NCI-H524 (cell line): Measurements from ENCODE around the gene FMN1.

ENCODE experiments used
- DNase-seq, 2 experiments: peaks; one replicate each; lab custom pipeline; 2025; lab: John Stamatoyannopoulos, UW

Gene FMN1

DNA sequence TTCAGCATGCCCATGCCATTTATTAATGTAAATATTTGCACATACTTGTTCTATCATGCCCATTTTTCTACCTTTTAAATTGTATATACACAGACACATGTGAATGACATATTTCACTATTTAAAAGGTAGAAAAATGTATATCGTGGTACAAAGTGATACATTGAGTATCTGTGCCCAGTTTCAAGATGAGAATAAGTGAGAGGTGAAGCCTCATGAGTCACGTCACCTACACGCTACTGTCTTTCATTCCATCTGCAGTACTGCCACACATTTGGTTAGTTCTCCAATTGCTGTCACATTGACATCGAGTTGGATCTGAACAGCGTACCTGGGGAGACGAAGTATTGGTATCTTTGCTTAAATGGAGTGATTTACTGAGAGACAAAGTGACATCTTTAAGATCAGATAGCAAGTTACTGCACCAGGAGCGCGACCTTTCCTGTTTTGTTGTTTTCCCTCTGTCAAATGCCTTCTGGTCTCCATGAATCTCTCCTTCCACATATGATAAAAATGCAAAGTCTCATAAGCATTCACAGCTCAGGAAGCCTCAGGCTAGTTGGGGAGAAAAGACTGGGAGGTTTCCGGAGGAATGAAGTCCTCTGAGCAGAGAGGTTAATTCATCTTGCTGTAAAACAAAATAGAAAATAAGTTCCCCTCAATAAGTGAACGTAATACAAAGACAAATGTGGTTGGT is 464.7 kb downstream of the FMN1 start:
- DNase-seq: no peak

- no peak for DNase-seq
These were observed 471.2 kb downstream of the FMN1 start for GRCh38 chr15:32723171-32723948.

- no peak for DNase-seq
These were observed 472.4 kb downstream of the FMN1 start for GRCh38 chr15:32722136-32722535.

GRCh38 chr15:32721596-32721995 is 472.9 kb downstream of the FMN1 start:
- no peak for DNase-seq

DNA sequence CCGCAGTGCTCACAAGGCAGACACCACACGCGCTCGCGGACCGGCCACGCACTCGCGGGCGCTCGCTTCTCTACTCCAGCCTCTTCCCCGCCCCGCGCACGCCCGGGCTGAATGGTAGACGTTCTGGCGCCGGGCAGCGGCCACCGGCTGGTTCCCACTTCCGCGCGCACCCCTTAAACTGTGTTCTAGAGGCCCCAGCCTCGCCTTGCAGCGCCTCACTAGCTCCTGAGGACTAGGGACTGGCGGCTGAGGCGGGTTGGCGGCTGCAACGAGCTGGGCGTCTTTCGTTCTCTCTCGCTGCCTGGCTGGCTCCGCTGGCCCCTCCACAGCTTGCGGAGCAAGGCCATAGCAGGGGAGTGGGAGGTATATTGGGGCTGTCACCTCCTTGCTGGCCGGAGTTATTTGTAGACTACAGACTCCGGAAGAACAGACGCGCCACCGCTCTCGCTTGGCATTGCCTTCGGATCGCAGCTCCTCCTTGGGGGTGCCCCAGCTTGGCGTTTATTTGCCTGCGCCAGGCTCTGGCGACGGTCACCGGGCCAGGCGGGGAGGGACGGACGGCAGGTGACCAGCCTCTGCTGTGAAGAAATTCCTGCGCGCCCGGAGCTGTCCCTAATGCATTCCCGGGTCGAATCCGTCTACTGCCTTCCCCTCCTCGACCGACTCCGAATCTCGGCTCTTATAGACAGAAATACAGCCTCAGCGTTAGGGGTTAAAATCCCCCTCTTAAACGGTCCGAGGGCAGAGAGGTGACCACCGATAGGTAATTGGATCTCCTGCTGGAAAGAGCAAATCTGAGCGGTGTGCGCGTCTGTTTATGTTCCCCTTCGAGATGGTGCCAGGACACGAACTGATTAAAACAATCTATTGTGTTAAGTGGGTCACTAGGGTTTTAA is 475.4 kb downstream of the FMN1 start:
- DNase-seq: peak in 1 of 2 experiments; percentile 17

DNA sequence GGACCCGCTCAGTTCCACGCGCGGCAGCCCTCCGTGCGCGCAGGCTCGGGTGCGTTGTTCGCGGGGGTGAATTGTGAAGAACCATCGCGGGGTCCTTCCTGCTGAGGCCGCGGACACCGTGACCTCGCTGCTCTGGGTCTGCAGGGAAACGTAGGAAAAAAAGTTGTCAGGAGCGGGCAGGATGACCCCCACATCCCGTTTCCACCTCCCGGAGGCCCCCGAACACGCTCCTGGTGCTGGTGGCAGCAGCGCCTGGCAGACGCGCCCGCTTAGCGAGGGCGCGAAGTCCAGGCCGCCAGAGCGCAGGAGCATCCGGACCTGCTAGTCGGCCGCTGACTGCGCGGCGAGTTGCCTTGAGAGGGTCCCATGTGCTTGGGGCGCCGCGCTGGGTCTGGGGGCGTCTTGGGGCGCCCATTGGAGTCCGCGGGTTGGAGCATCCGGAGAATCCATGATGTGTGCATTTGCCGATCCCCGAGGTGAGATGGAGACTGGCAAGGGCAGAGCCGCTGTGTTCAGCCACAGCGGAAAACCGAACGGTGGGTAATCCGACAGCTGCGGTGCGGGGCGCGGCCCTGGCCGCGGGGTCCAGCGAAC is 476.2 kb downstream of the FMN1 start:
- DNase-seq: peak in 1 of 2 experiments; percentile 46

DNA sequence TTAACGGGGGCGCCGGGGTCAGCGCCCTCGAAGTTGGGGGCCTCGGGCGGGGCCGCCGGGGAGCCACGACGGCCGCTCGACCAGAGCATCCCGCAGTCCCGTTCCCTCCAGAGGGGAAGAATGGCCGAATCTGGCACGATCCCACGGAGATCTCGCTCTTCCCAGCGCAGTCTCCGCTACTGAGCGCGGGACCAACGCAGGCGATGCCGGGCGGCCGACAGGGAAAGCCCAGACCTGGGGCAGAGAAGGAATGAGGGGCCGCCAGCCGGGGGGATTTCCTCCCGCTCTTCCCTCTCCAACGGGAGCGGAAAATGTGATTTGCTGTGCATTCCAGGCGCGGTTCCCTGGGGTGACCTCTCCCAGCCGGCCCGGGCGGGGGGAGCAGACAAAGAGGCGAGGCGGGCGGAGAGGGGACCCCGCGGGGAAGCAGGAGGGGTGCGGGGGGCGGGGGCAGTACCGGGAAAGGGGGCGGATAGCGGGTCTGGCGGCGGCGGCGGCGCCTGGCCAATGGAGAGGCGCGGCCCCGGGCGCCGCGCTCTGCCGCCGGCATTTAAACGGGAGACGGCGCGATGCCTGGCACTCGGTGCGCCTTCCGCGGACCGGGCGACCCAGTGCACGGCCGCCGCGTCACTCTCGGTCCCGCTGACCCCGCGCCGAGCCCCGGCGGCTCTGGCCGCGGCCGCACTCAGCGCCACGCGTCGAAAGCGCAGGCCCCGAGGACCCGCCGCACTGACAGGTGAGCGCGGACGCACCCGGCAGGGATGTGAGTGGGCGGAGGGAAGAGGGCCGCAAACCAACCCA is 476.9 kb downstream of the FMN1 start, which contains the start of gene GREM1:
TSS of gene GREM1 (plus strand) at position 579 of the 801 bp plus-strand sequence. CDS start 12,687 bp downstream, outside the sequence.
- DNase-seq: peak in 1 of 2 experiments; percentile 39

GRCh38 chr15:32716915-32717425 is 477.5 kb downstream of the FMN1 start:
- DNase-seq: peak in 1 of 2 experiments; percentile 37

- no peak for DNase-seq
These were observed 478.1 kb downstream of the FMN1 start for GRCh38 chr15:32716216-32716914.
